Activated T-cell treated with anti-CD3 and anti-CD28 coated beads, Interleukin-2, amount 50 U/mL, for 4 hours (primary cell): ENCODE measurements around the gene ARHGAP15. TPM values are rescaled to one million over a fixed set of nuclear protein-coding genes. Genes with fewer than 3 reads are reported as not detected.

Experiments
- ATAC-seq, 2 donors: fragments of 200-7000 bp; cut with Tn5 transposase; one replicate each; pipeline ENCODE4 v1.10.0; 2021
- DNase-seq: peaks from one replicate; pipeline ENCODE4 v3.0.0-alpha.2; 2020
- H3K27me3 Mint-ChIP-seq: one replicate; pipeline ENCODE4 v1.8.0; 2021; ENCODE audit warnings: low read depth, mixed read lengths
- H3K36me3 Mint-ChIP-seq: one replicate; pipeline ENCODE4 v1.8.0; 2022; ENCODE audit warnings: mixed read lengths; ENCODE audit not compliant: insufficient read depth
- H3K4me1 Mint-ChIP-seq: one replicate; pipeline ENCODE4 v1.8.0; 2021; ENCODE audit warnings: low read depth, mixed read lengths
- H3K4me3 Mint-ChIP-seq: one replicate; pipeline ENCODE4 v1.8.0; 2021; ENCODE audit warnings: mild to moderate bottlenecking, moderate library complexity, mixed read lengths
- H3K9me3 Mint-ChIP-seq: one replicate; pipeline ENCODE4 v1.8.0; 2021; ENCODE audit warnings: mixed read lengths
- total RNA-seq, 3 donors: library from RNA; stranded (reverse); gene quantifications; one replicate each; pipeline ENCODE4 v1.2.1, GENCODE V29; 2021

Gene ARHGAP15
- total RNA-seq, 3 donors from 2014 or later = 16.3 to 26.5 (median 25.6) TPM

GRCh38 chr2:143399631-143400069, 270.4 kb downstream of the ARHGAP15 start:
- DNase-seq (no peak), ATAC-seq (no peak)
- no peaks in the 10 kb centered on the region for H3K9me3 Mint-ChIP-seq
- peaks cover 5% of the 10 kb centered on the region for H3K36me3 Mint-ChIP-seq
- no peaks in the 10 kb centered on the region for H3K27me3 Mint-ChIP-seq
- peaks cover 60% of the 10 kb centered on the region for H3K4me1 Mint-ChIP-seq
- H3K4me3 Mint-ChIP-seq = no peak overlapping the region

GRCh38 chr2:143401861-143402260, 272.6 kb downstream of the ARHGAP15 start:
- DNase-seq = no peak
- Mint-ChIP-seq H3K4me3 (no peak overlapping the region), H3K36me3 (peaks cover 8% of the 10 kb centered on the region), H3K9me3 (no peaks in the 10 kb centered on the region), H3K27me3 (no peaks in the 10 kb centered on the region), H3K4me1 (peaks cover 59% of the 10 kb centered on the region)
- ATAC-seq = no peak

- H3K4me3 Mint-ChIP-seq = no peak overlapping the region
- H3K4me1 Mint-ChIP-seq = peaks cover 61% of the 10 kb centered on the region
- DNase-seq (no peak), ATAC-seq (no peak)
- no peaks in the 10 kb centered on the region for H3K9me3 Mint-ChIP-seq
- peaks cover 8% of the 10 kb centered on the region for H3K36me3 Mint-ChIP-seq
- no peaks in the 10 kb centered on the region for H3K27me3 Mint-ChIP-seq
Observed at GRCh38 chr2:143402451-143402850, 273.2 kb downstream of the ARHGAP15 start.

GRCh38 chr2:143410082-143410897, 281.1 kb downstream of the ARHGAP15 start:
- H3K4me1 Mint-ChIP-seq = peaks cover 32% of the 10 kb centered on the region
- H3K4me3 Mint-ChIP-seq = no peak overlapping the region
- H3K9me3 Mint-ChIP-seq = no peaks in the 10 kb centered on the region
- no peaks in the 10 kb centered on the region for H3K27me3 Mint-ChIP-seq
- DNase-seq (no peak), ATAC-seq (peak in 1 of 2 donors; percentile 10)
- peaks cover 20% of the 10 kb centered on the region for H3K36me3 Mint-ChIP-seq

- DNase-seq = no peak
- H3K36me3 Mint-ChIP-seq = peaks cover 11% of the 10 kb centered on the region
Observed at GRCh38 chr2:143415571-143415970, 286.4 kb downstream of the ARHGAP15 start.

GRCh38 chr2:143417428-143417827, 288.2 kb downstream of the ARHGAP15 start:
- DNase-seq (no peak), ATAC-seq (no peak)
- Mint-ChIP-seq H3K9me3 (no peaks in the 10 kb centered on the region), H3K27me3 (no peaks in the 10 kb centered on the region), H3K4me1 (peaks cover 37% of the 10 kb centered on the region), H3K36me3 (peaks cover 5% of the 10 kb centered on the region), H3K4me3 (no peak overlapping the region)

More at GRCh38 chr2:143415571-143415970, 286.4 kb downstream of the ARHGAP15 start:
- ATAC-seq = no peak
- Mint-ChIP-seq H3K27me3 (no peaks in the 10 kb centered on the region), H3K4me3 (no peak overlapping the region), H3K4me1 (peaks cover 30% of the 10 kb centered on the region), H3K9me3 (no peaks in the 10 kb centered on the region)

- Mint-ChIP-seq H3K9me3 (no peaks in the 10 kb centered on the region), H3K27me3 (no peaks in the 10 kb centered on the region), H3K4me3 (no peak overlapping the region), H3K4me1 (peaks cover 55% of the 10 kb centered on the region), H3K36me3 (peaks cover 10% of the 10 kb centered on the region)
- DNase-seq (no peak), ATAC-seq (peak; percentile 14 to 54)
Observed at GRCh38 chr2:143420313-143420712, 291.1 kb downstream of the ARHGAP15 start.

- H3K4me1 Mint-ChIP-seq = peaks cover 60% of the 10 kb centered on the region
- ATAC-seq = peak in 1 of 2 donors; percentile 39
Observed at GRCh38 chr2:143422681-143423080, 293.5 kb downstream of the ARHGAP15 start.

GRCh38 chr2:143425896-143426295, 296.7 kb downstream of the ARHGAP15 start:
- H3K4me1 Mint-ChIP-seq = peaks cover 72% of the 10 kb centered on the region
- ATAC-seq = no peak

More at GRCh38 chr2:143422681-143423080, 293.5 kb downstream of the ARHGAP15 start:
- Mint-ChIP-seq H3K36me3 (peaks cover 17% of the 10 kb centered on the region), H3K9me3 (no peaks in the 10 kb centered on the region), H3K4me3 (no peak overlapping the region), H3K27me3 (no peaks in the 10 kb centered on the region)
- no peak for DNase-seq

GRCh38 chr2:143426296-143426695, 297.1 kb downstream of the ARHGAP15 start:
- Mint-ChIP-seq H3K9me3 (no peaks in the 10 kb centered on the region), H3K4me3 (no peak overlapping the region), H3K36me3 (peaks cover 17% of the 10 kb centered on the region), H3K27me3 (no peaks in the 10 kb centered on the region), H3K4me1 (peaks cover 72% of the 10 kb centered on the region)
- no peak for ATAC-seq
- no peak for DNase-seq

More at GRCh38 chr2:143425896-143426295, 296.7 kb downstream of the ARHGAP15 start:
- DNase-seq = no peak
- H3K9me3 Mint-ChIP-seq = no peaks in the 10 kb centered on the region
- H3K36me3 Mint-ChIP-seq = peaks cover 17% of the 10 kb centered on the region
- no peak overlapping the region for H3K4me3 Mint-ChIP-seq
- H3K27me3 Mint-ChIP-seq = no peaks in the 10 kb centered on the region

GRCh38 chr2:143428700-143429099, 299.5 kb downstream of the ARHGAP15 start:
- peaks cover 11% of the 10 kb centered on the region for H3K36me3 Mint-ChIP-seq
- ATAC-seq (peak; percentile 91 to 93), DNase-seq (peak; percentile 12)
- no peaks in the 10 kb centered on the region for H3K9me3 Mint-ChIP-seq
- no peaks in the 10 kb centered on the region for H3K27me3 Mint-ChIP-seq
- peaks cover 71% of the 10 kb centered on the region for H3K4me1 Mint-ChIP-seq
- no peak overlapping the region for H3K4me3 Mint-ChIP-seq

- Mint-ChIP-seq H3K9me3 (no peaks in the 10 kb centered on the region), H3K4me1 (peaks cover 71% of the 10 kb centered on the region), H3K27me3 (no peaks in the 10 kb centered on the region), H3K36me3 (peaks cover 8% of the 10 kb centered on the region), H3K4me3 (no peak overlapping the region)
- DNase-seq = no peak
- no peak for ATAC-seq
Observed at GRCh38 chr2:143429932-143430679, 300.9 kb downstream of the ARHGAP15 start.

- peaks cover 4% of the 10 kb centered on the region for H3K36me3 Mint-ChIP-seq
- peaks cover 66% of the 10 kb centered on the region for H3K4me1 Mint-ChIP-seq
- no peaks in the 10 kb centered on the region for H3K27me3 Mint-ChIP-seq
- DNase-seq = no peak
- no peak for ATAC-seq
- H3K9me3 Mint-ChIP-seq = no peaks in the 10 kb centered on the region
- H3K4me3 Mint-ChIP-seq = no peak overlapping the region
Observed at GRCh38 chr2:143431316-143431715, 302.1 kb downstream of the ARHGAP15 start.

- Mint-ChIP-seq H3K36me3 (peaks cover 2% of the 10 kb centered on the region), H3K4me1 (peaks cover 52% of the 10 kb centered on the region), H3K4me3 (no peak overlapping the region), H3K27me3 (no peaks in the 10 kb centered on the region), H3K9me3 (no peaks in the 10 kb centered on the region)
- ATAC-seq = no peak
- DNase-seq = no peak
Observed at GRCh38 chr2:143433251-143433650, 304.0 kb downstream of the ARHGAP15 start.
